Mesenteric fat pad (tissue), 1 donor: ENCODE measurements around the gene KBTBD13. TPM values are rescaled to one million over a fixed set of nuclear protein-coding genes. Genes with fewer than 3 reads are reported as not detected.
"Not testable (repeated sequence)": the region's sequence is repeated elsewhere in the genome, so short reads cannot be mapped to it uniquely, and the experiment has no call there.

Experiments used
- DNase-seq: peaks from one replicate; pipeline ENCODE4 v3.0.0-alpha.2; 2020; ENCODE audit warnings: low spot score
- total RNA-seq: library from RNA; stranded (reverse); fragmentation: NEBNext Ultra II Directional; extraction: Animal tissue kit (Norgen Biotek cat#: 25700); gene quantifications from one replicate; pipeline ENCODE4 v1.2.1, GENCODE V29; 2021
- donor health status: DM: yes; HTN: yes; CAD: no.

The KBTBD13 gene
- total RNA-seq, 1 donor from 2014 or later: not detected

DNA sequence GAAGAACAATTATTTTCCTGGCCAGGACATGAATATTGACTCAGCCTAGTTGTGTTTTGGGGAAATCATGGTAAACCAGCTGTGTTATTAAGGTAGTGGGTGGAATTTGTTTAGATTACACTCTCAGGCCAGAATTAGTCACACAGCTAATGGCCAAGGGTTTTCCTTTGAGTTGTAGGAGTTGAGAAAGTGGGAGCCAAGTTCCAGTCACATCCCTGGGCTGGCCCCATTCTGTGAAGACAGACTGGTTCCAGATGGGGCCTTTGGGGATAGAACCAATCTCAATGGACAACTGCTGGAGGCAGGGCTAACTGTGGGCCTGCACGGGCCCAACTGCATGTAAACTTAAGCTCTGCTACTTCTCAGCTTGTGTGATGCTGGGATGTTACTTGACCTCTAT is 7.4 kb upstream of the KBTBD13 start:
- DNase-seq: no peak

GRCh38 chr15:65069779-65070546 is 6.6 kb upstream of the KBTBD13 start:
- DNase-seq: no peak

- DNase-seq: no peak
These were observed 5.2 kb upstream of the KBTBD13 start for GRCh38 chr15:65071381-65071811.

DNA sequence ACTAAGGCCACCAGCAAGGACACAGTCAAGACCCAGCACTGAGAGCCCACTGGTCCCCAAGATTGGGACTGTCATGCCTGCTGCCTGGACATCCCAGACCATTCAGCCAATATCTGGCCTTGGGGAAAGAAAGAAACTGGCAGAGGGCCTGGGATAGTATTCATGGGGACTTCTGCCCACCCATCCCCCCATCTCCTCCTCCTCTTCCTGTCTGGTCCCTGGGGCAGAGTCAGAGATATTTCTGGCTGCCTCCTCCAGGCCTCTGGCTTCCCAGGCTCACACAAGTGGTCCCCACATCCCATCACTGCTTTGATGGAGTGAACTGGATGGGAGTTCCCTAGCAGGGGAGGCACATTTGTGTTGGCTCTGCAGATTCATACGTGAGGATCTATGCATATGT is 4.5 kb upstream of the KBTBD13 start:
- DNase-seq: no peak

DNA sequence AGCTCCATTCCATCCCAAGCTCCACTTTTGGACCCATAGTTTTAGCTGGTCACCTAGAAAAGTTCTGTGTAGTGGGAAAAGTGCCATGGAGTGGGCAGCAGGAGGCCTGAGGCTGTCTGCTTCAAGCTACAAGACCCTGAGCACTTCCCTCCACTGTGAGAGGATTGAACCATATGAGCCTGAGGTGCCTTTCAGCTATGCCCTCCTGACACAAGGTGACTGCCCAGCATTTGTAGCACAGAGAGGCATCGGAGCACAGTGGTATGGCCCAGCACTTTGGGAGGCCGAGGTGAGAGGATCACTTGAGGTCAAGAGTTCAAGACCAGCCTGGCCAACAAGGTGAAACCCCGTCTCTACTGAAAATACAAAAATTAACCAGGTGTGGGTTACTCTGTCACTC is 3.9 kb upstream of the KBTBD13 start:
- no peak for DNase-seq

DNA sequence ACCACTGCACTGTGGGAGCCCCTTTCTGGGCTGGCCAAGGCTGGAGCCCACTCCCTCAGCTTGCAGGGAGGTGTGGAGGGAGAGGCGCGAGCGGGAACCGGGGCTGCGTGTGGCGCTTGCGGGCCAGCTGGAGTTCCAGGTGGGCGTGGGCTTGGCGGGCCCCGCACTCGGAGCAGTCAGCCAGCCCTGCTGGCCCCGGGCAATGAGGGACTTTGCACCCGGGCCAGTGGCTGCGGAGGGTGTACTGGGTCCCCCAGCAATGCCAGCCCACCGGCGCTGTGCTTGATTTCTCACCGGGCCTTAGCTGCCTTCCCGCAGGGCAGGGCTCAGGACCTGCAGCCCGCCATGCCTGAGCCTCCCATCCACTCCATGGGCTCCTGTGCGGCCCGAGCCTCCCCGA is 1.6 kb upstream of the KBTBD13 start:
- not testable (repeated sequence) for DNase-seq

DNA sequence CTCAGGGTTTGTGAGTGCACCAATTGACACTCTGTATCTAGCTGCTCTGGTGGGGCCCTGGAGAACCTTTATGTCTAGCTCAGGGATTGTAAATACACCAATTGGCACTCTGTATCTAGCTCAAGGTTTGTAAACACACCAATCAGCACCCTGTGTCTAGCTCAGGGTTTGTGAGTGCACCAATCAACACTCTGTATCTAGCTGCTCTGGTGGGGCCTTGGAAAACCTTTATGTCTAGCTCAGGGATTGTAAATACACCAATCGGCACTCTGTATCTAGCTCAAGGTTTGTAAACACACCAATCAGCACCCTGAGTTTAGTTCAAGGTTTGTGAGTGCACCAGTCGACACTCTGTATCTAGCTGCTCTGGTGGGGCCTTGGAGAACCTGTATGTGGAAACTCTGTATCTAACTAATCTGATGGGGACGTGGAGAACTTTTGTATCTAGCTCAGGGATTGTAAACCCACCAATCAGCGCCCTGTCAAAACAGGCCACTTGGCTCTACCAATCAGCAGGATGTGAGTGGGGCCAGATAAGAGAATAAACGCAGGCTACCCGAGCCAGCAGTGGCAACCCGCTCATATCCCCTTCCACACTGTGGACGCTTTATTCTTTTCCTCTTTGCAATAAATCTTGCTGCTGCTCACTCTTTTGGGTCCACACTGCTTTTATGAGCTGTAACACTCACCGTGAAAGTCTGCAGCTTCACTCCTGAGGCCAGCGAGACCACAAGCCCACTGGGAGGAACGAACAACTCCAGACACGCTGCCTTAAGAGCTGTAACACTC is 745 bp upstream of the KBTBD13 start:
- DNase-seq: not testable (repeated sequence)

DNA sequence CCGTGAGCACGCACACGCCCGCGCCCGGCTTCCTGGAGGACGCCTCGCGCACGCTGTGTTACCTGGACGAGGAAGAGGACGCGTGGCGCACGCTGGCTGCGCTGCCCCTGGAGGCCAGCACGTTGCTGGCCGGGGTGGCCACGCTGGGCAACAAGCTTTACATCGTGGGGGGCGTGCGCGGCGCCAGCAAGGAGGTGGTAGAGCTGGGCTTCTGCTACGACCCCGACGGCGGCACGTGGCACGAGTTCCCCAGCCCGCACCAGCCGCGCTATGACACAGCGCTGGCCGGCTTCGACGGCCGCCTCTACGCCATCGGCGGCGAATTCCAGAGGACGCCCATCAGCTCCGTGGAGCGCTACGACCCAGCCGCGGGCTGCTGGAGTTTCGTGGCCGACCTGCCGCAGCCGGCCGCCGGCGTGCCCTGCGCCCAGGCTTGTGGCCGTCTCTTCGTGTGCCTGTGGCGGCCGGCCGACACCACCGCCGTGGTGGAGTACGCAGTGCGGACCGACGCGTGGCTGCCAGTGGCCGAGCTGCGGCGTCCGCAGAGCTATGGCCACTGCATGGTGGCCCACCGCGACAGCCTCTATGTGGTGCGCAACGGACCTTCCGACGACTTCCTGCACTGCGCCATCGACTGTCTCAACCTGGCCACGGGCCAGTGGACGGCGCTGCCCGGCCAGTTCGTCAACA is 890 bp downstream of the KBTBD13 start:
- DNase-seq: no peak

- DNase-seq: no peak
These were observed 1.4 kb downstream of the KBTBD13 start for GRCh38 chr15:65077981-65078352.

DNA sequence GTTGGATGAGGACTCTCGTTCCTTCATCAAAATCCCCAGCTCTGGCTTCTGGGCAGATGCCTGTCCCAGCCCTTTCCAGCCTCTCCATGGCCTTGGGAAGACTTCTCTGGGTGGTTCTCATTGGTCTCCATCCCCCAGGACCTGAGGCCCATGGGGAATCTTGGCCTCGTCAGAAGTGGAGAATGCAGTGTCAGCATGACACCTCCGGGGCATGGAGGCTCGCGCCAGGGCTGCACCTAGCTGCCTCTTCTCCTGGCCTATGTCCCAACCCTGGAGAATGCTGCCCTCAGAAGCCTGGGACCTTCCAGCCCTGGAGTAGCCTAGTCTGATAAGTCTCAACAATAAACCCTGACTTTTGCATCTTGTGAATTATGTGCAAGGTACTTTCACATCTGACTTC is 3.0 kb downstream of the KBTBD13 start:
- DNase-seq: no peak

DNA sequence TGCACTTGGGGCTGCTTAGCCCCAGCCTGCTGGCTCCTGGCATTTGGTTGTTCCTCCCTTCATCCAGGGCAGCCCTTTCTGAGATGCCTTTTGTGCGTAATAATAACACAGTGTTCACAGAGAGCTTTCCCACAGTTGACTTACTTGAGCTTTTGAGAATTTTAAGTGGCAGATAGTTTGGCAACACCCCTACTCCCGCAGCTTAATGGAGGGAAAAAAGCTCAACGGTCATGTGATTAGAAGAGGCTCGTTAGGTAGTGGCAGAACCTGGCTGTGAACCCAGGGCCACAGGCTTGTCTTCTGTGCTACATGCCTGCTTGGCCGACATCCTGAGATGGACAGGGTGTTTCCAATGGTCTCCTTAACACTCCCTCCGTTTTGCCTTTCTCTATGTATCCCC is 4.7 kb downstream of the KBTBD13 start:
- no peak for DNase-seq

- no peak for DNase-seq
These were observed 5.2 kb downstream of the KBTBD13 start for GRCh38 chr15:65081758-65082157.

DNA sequence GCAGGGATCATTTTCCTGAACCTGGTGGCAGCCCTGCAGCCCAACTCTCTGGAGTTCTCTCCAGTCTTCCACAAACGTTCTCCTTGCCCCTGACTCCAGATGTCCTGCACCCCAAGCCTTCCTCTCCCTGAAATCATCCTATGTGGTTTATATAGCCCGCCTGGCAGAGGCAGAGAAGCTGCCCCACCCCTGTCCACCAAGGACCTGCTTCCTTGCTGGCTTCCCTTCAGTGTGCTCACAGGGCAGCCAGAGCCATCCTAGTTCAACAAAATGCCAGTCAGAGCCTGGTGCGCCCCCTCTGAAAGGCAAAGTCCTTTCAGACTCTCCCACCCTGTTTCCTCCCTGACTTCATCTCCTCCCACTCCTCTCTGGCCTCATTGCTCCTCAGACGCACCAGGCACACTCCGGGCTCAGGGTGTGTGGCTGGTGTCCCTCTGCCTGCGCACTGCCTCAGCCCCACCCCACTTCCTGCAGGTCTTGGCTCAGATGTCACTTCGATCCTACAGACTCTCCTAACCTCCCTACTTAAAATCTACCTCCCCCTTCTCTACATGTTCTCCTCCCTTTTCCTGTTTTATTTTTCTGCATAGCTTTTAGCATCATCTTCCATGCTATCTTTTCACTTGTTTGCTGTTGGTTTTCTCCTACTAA is 5.9 kb downstream of the KBTBD13 start:
- DNase-seq: no peak

DNA sequence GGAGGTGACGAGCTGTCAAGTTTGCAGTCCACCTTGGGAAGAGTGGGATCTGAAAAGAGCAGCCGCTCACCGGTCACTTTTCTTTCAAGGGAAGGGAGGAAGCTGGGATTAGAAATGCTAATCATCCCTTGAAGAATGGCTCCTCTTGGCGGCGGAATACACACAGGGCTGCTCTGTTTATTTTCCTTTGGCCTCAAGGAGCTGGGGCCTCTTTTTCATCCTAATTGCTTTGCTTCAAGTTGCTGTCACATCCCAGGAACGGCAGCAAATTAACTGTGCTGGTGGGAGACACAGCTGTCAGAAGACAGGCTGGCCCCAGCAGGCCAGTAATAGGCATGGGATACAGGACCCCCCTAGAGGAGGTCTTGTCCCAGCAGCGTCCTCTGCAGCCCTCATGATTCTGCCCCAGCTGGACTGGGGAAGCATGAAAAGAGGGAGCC is 6.7 kb downstream of the KBTBD13 start:
- no peak for DNase-seq

GRCh38 chr15:65084500-65085206 is 8.1 kb downstream of the KBTBD13 start:
- DNase-seq: no peak

GRCh38 chr15:65085207-65085753 is 8.7 kb downstream of the KBTBD13 start:
- no peak for DNase-seq

- DNase-seq: no peak
These were observed 9.6 kb downstream of the KBTBD13 start for GRCh38 chr15:65085990-65086679.

- DNase-seq: no peak
These were observed 10.2 kb downstream of the KBTBD13 start for GRCh38 chr15:65086680-65087111.

DNA sequence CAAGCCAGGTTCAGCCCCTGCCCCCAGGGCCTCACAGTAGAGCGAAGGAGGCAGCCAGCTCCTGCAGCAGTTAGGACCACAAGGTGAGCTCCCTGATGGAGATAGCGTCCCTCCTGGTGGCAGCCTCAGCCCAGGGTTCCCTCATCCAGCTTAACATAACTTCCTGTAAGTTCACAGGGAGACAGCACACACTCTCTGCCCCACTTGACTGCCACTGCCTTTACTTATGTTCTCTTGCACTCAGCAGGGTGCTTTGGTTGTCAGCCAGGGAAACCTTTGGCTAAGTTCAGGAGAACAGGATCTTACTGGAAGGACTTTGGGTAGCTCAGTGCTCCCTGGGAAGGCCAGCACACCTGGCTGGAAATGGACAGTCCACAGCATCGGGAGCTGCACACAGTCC is 10.9 kb downstream of the KBTBD13 start:
- no peak for DNase-seq
